Measurements from ENCODE around the gene HPSE2.

The HPSE2 gene

GRCh38 chr10:98632456-98633150, 603.0 kb downstream of the HPSE2 start:
- no peak for TF ChIP-seq FOXP2 (optimal IDR thresholded peaks at IDR 0.05; ENCODE audit: borderline replicate concordance, extremely low read depth, extremely low read length, insufficient read depth)
- no peak for TF ChIP-seq REST (IDR thresholded peaks at IDR 0.05; ENCODE audit: insufficient read depth in 1 of 2, low read depth in 2 of 2, low read length in 2 of 2)
- no peak for TF ChIP-seq TAF1 (IDR thresholded peaks at IDR 0.05; ENCODE audit: borderline replicate concordance, insufficient read depth, low read length)
- no peak for TF ChIP-seq SIN3A (IDR thresholded peaks at IDR 0.05; ENCODE audit: borderline replicate concordance, insufficient read depth, low read length)

- TF ChIP-seq SIN3A (IDR thresholded peaks at IDR 0.05; ENCODE audit: borderline replicate concordance, insufficient read depth, low read length) (no peak), TAF1 (IDR thresholded peaks at IDR 0.05; ENCODE audit: borderline replicate concordance, insufficient read depth, low read length) (no peak), REST (IDR thresholded peaks at IDR 0.05; ENCODE audit: insufficient read depth in 1 of 2, low read depth in 2 of 2, low read length in 2 of 2) (no peak), POLR2AphosphoS5 (IDR thresholded peaks at IDR 0.05; ENCODE audit: low read depth, low read length) (no peak), FOXP2 (optimal IDR thresholded peaks at IDR 0.05; ENCODE audit: borderline replicate concordance, extremely low read depth, extremely low read length, insufficient read depth) (no peak)
These were observed 607.4 kb downstream of the HPSE2 start for GRCh38 chr10:98628206-98628605.

GRCh38 chr10:98627711-98628110, 607.9 kb downstream of the HPSE2 start:
- no peak for TF ChIP-seq SIN3A (IDR thresholded peaks at IDR 0.05; ENCODE audit: borderline replicate concordance, insufficient read depth, low read length)
- TF ChIP-seq POLR2AphosphoS5 (IDR thresholded peaks at IDR 0.05; ENCODE audit: low read depth, low read length): no peak
- no peak for TF ChIP-seq FOXP2 (optimal IDR thresholded peaks at IDR 0.05; ENCODE audit: borderline replicate concordance, extremely low read depth, extremely low read length, insufficient read depth)
- no peak for TF ChIP-seq REST (IDR thresholded peaks at IDR 0.05; ENCODE audit: insufficient read depth in 1 of 2, low read depth in 2 of 2, low read length in 2 of 2)
- TF ChIP-seq TAF1 (IDR thresholded peaks at IDR 0.05; ENCODE audit: borderline replicate concordance, insufficient read depth, low read length): no peak

- TF ChIP-seq SIN3A (IDR thresholded peaks at IDR 0.05; ENCODE audit: borderline replicate concordance, insufficient read depth, low read length) (no peak), FOXP2 (optimal IDR thresholded peaks at IDR 0.05; ENCODE audit: borderline replicate concordance, extremely low read depth, extremely low read length, insufficient read depth) (no peak), TAF1 (IDR thresholded peaks at IDR 0.05; ENCODE audit: borderline replicate concordance, insufficient read depth, low read length) (no peak), POLR2AphosphoS5 (IDR thresholded peaks at IDR 0.05; ENCODE audit: low read depth, low read length) (no peak), REST (IDR thresholded peaks at IDR 0.05; ENCODE audit: insufficient read depth in 1 of 2, low read depth in 2 of 2, low read length in 2 of 2) (no peak)
These were observed 610.7 kb downstream of the HPSE2 start for GRCh38 chr10:98624963-98625362.

All from PFSK-1 (cell line).